Activated naive CD4-positive, alpha-beta T cell treated with anti-CD3 and anti-CD28 coated beads, Interleukin-2, amount 50 U/mL, for 16 hours (primary cell): ENCODE data around the gene TSPAN18.

Experiments used
- DNase-seq: peaks from one replicate; pipeline ENCODE4 v3.0.0-alpha.2; 2020

The TSPAN18 gene

GRCh38 chr11:44971185-44971584 is 244.4 kb downstream of the TSPAN18 start:
- DNase-seq: no peak

DNA sequence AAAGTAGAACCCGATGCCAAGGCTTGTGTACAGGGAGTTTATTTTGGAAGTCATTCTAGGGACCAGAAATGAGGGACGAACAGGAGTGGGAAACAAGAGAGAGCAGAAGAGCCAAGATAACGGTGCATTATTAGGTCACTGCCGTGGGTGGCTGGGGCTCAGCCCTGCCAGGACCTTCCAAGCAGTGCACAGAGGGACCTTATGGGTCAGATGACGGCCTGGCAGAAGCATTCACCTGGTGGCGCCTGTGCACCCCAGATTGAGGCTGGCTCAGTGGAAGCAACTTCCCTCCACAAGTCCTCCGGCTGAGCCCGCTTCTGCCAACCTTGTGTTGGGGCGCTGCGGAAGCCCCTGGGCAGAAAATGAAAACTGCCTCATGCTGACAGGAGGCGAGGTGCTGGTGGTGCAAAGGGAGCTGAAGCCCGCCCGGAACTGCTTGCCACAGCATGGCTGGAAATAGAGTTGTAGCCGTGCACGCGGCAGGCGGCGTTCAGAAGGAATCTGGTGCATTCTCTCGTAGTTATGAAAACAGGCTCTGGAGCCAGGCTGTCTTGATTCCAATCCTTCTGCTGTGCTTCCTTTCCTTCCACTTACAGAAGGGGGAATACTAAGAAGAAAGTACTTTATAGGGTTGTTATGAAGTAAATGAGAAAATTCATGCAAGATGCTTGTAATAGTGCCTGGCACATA is 246.1 kb downstream of the TSPAN18 start:
- no peak for DNase-seq

DNA sequence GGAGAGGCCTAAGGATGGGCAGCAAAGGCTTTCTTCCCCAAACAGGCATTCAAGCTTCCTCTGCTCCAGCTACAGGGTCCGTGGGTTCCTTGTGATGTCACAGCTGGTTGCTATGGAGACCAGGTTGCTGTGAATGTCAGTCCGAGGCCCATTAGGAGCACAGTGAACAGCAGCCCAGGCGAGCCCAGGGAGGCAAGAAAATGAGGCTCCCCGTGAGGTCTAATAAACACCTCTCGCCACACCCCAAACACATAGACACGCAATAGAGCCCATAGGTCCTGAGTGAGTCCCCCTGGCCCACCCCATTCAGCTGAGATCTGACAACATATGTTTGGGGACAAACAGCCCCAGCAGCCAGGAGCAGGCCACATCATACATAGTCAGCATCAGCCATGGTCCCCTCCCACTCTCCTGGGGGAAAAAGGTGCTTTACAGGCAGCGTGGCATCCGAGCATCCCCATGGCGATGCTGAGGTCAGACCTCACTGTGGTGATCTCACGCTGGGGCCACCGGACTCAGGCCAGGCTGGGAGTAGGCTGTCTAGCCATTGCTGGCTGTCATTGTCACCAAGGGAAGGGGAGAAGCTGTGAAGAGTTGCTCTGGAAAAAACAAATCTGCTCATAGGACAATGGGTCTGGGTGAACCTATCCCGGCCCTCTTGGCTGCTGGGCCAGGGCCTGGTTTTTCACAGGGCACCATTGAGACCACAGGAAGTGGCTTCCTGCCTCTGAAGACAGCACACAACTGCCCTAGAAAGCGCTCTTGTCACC is 247.1 kb downstream of the TSPAN18 start:
- DNase-seq: no peak

- no peak for DNase-seq
Observed at GRCh38 chr11:44974402-44975000, 247.7 kb downstream of the TSPAN18 start.

DNA sequence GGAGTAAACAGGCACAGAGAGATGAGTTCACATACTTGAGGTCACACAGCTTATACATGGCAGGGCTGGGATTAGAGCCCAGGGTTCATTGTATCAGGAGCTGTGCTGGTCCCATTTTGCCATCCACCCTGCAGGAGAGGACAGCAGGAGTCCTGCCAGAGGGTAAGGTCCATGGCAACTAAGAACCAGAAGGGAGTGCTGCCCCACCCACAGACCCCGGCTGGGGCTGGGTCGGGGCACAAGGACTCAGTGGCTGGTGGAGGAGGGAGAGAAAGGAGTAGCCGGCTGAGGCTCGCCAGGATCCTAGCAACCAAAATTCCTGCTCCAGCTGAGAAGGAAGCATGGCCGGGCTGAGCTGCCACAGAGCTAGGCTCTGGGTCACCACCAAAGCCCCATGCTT is 249.8 kb downstream of the TSPAN18 start:
- DNase-seq: no peak

- no peak for DNase-seq
Observed at GRCh38 chr11:44977493-44977984, 250.8 kb downstream of the TSPAN18 start.

DNA sequence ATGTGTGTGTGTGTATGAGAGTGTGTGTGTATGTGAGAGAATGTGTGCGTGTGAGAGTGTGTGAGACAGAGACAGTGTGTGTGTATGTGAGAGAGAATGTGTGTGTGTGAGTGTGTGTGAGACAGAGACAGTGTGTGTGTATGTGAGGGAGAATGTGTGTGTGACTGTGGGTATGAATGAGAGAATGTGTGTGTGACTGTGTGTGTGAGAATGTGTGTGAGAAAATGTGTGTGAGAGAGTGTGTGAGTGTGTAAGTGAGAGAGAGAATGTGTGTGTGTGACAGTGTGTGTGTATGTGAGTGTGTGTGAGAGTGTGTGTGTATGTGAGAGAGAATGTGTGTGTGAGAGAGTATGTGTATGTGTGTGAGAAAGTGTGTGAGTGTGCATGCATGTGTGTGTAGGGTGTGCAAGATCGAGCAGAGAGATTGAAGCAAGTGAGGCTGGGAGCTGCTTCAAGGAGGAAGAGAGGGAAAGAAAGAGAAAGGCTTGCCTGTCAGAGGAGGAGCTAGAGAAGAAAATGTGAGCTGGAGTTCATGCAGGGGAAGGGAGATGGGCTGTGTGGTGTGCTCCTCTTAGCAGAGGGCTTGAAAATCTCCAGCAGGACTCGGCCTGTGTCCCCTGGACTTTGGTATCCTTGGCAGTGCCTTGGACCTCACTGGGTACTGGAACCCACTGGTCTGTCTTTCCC is 251.7 kb downstream of the TSPAN18 start:
- no peak for DNase-seq

DNA sequence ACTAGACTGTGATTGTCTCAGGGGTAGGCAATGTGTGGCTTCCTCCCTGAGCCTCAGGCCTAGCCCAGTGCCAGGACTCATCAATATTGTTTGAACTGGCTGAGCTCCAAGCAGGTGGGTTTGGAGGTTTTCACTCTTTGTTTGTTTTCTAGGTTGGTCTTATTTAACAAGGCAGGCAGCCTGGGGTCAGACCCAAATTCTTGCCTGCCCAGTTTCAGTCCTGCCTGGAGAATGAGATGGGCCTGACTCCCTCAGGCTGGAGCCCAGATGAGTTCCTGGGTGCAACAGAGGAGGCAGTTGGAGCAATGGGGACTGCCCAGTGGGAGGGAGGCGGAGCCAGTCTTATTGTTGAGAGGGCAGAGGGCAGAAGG is 252.2 kb downstream of the TSPAN18 start:
- DNase-seq: no peak

DNA sequence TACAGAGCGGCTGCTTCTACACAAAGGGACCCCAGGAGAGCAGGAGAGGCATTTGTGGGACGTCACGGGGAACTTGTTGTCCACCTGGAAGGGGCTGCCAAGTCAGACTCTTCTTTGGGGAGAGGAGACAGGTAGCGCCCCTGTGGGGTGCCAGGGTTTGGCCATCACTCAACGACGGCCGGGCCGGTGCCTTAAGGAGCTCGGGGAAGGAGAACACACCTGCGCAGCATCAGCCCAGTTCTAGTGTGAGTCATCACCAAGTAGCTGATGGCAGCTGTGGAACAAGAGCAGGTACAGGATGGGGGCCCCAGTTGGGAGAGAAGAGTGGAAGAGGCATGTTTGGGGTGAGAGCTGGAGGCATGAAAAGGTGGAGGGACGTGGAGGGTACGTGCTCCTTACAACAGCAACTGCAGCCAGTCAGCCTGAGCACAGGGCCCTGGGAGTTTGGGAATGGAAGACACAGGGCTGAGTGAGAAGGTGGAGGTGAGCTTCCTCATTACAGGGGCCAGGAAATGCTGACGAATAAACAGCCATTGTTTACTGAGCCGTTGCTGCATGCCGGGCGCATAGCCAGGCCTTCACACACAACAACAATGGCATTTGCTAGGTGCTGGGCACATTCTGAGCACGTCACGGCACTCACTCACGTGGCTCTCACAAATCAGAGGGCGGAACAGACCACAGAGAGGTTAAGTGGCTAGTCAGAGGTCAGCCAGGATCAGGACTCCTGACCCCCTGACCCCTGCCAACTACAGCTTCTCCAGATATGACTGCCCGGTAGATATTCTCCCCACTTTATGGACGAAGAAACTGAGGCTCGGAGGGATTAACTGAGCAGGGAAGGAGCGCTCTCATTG is 253.0 kb downstream of the TSPAN18 start:
- no peak for DNase-seq

DNA sequence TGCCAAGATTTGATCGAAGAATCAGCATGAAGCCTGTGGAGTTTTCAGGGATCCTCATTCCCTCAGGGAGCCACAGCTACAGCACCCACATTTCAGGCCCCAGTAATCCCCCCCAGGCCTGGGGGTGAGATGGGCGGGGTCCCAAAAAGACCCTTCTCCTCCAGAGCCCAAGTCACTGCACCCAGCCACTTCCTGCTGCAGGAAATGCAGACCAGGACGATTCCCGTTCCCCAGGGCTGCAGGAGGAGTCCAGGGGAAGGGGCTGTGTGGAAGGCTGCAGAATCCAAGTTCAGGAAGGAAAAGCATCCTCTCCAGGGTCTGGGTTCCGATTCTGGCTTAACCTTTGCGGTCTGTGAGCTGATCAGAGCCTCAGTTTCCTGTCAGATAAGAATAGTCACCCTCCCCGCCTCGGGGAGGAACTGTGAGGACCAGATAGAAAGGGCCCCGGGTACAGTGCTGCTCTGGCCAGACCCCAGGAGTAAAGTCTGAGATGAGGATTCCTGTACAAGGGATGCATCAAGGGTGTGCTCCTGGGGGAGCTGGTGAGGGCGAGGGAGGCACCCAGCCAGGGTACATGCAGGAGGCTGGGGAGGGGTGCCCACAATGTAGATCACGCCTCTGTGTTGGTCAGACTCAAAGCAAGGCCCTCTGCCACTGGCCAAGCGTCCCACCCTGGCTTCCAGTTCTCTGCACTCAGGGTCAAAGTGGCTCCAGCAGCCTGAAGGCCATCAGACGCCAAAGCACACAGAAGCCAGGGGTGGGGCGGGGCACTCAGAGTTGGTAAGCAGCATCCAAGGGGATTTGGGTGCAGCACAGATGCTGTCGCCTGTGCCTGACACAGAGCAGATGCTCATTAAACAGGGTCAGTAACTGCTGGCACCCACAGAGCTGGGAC is 254.0 kb downstream of the TSPAN18 start:
- DNase-seq: no peak
